ENCODE results near the gene SLC35B1.

Gene SLC35B1

DNA sequence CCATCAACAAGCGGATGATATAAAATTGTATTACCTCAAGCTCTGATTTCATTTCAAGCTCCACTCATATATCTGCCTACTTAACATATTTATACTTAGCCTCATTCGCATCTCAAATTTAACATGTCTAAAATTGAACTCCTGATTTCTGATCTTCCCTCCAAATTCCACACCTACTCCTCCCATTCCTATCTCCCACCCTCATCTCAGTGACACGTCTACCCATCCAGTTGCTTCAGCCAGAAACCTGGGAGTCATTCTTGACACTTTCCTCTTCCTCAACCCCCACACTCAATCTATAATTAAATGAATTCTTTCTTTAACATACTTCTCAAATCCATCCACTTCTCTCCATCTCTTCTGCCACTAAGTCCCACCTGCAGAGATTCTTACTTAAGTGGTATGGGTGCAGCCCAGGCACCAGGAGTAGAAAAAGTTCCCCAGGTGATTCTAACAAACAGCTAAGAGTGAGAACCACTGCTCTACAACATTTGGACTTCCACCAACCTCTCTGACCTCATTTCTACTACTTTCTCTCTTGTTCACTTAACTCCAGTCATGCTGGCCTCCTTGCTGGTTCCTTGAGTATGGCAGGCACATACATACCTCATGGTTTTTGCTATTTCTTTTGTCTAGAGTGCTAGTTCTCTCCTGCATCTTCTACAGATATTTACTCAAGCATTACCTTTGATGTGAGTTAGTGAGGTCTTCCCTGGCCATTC is 47.9 kb downstream of the SLC35B1 start:
- no peak for FAIRE-seq

DNA sequence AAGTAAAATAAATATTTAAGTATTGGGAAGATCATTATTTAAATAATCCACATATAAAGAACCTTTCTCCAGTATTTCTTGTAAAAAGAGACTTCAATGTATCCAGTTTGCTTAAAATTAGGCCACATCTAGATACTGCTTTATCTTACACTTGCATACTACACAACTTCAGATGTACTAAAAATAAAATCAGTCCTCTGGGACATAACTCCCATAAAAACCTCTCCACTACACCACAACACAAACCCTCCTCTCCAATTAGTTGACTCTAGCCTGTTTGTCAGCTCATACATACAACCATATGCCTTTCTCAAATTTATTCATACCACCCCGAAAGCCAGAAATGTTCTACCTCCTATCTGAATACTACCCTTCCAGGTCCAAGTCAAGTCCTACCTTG is 51.5 kb downstream of the SLC35B1 start:
- no peak for FAIRE-seq

Measured in A204.1 (cell line).